Camera-type eye (tissue), 1 donor: ENCODE measurements around the gene ZNF655. TPM values are rescaled to one million over a fixed set of nuclear protein-coding genes. Genes with fewer than 3 reads are reported as not detected.

Experiments
- total RNA-seq: library from RNA; depleted of rRNA; stranded (reverse); fragments of >200 nt; gene quantifications from one replicate; pipeline ENCODE4 v1.2.3, GENCODE V29; 2014

The ZNF655 gene
- 113 TPM for total RNA-seq

DNA sequence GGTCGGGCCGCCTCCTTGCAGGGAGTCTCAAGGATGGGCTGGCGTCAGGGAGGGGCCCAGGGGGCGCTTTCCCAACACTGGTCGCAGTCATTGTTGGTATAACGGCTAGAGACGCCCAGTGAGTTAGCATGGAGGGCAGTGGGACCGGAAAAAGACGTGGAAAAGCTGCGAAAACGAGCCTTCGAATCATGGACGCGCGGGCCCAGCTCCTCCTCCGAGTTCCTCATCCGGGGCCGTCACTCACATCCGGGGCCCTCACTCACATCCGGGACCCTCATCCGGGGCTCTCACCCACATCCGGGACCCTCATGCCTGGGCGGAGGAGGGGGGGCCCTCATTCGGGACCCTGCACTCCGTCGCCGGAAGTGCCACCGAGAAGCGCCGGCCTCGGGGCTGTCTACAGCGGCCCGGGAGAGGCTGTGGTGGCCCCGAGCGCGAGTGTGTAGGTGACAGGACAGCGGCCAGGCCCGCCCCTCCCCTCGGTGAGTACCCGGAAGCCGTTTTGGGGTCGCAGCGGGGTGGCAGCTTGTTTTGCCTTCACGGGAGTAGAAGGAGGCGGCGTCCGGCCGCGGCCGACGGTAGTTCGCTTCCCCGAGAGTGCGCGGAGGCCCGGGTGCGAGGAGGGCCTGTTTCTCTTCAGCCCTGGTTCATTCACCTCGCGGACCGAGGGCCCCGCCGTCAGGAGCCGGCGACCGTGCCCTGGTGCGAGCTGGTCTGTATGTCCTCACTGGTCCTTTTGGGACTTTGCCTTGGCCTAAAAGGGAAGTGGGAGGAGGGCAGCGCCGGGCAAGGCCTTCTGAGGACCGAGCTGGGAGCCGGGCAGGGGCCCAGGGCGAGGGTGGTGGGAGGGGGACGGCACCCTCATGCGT is at the start of gene ZNF655:
Gene ZNF655 (plus strand): TSS at position 337 of the 869 bp plus-strand sequence. CDS start 1,918 bp downstream, outside the sequence.

DNA sequence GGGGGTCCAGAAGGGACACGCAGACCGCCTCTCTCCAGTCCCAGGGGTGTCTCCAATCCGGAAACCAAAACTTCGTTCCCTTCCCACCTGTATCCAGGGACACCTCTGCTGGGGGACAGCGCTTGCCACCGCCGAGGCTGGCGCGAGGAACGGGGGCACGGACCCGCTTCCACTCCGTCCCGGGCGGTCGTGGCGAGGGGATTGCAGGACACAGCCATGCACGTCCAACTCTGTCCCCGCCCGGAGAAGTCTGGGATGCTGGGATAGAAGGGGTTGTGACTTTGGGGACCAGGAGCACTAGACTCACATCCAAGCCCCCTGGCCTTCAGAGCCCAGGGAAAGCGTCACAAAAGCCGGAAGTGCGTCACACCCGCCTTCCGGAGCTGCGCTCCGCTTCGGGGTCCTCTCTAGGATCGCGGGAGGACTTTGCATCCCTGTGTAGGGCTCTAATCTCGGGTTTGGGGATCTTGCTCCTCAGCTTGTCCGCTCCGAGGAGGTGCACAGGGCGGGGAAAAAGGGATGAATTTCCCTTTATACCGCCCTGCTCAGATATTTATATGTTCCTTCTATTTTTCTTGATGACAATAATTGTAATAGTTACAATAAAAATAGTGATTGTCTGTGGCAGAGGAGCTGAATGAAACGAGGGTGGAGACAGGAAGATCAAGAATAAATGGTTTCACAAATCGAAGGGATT is 6.5 kb upstream of the ZNF655 start, which contains the start of gene FAM200A:
Gene FAM200A (minus strand): TSS at position 348 of the 697 bp plus-strand sequence. CDS start 3,707 bp downstream, outside the sequence.

DNA sequence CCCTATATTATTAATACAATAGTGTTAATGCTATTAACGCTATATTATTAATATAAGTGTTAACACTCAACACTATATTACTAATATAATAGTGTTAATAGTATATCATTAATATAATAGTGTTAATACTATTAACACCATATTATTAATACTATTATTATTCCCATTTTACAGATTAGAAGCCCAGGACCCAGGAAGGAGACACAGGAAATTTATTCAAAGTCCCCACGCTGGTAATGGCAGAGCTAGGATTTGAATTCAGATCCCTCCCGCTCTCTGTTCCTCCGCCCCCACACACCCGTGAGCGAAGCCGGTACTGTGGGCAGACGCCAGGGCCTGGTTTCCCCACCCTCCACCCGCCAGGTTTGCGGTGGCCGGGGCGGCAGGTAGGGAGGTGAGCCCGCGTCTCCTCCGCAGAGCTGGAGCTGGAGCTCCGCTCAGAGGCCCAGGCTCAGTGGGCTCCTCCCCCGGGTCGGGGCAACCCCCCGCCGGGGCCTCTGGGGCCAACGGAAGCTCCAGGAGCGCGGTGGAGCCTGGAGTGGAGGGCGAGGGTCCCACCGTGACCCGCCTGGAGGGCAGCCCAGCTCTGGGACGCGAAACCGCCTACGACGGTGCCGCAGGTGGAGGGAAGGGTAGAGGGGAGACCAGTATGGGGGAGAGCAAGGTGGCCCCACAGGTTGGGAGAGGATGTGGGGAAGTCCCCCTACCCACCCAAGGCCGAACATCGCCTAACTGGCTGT is 39.5 kb downstream of the ZNF655 start, which contains the start of gene TMEM225B:
Gene TMEM225B (plus strand): TSS at position 506 of the 740 bp plus-strand sequence. CDS start 6,122 bp downstream, outside the sequence.

DNA sequence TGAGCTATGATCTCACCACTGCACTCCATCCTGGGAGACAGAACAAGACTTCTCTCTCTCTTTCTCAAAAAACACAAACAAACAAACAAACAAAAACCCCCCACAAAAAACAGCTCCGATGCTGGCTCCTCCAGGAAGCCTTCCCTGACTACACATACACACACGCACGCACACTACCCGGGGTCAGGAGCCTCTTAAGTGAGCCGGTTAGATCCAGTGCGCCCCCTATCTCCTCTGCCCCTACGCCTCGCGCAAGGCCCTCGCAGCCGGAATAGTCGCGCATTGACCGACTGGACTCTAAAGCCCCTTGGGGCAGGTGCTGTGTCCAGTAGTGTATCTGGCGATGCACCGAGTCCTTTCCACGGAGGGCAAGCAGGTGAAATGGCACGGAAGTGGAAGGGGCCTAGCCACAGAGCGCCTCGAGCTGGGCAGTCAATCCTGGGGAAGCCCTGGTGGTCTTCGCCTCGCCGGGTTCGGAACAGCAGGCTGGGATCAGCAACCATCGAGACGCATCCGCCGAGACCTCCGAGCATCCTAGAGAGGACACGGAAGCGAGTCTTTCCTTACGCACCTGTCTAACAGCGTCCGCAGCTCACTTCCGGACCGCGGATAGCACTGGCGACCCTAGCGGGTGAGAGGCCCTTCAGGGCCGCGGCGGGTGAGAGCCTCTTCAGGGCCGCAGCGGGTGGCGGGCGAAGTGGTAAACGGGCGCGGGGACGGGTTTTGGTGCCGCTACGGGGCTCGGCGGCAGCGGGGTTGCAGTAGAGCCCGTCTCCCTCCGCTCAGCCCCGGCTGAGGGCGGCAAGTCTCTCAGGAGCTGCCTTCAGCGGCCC is 58.1 kb downstream of the ZNF655 start, which contains the start of gene ZSCAN25:
Gene ZSCAN25 (plus strand): TSS at position 588 of the 833 bp plus-strand sequence. CDS start 2,661 bp downstream, outside the sequence.

Other genes starting within 250 kb of the ZNF655 start
- 74.1 TPM for gene ARPC1A, start 232.7 kb upstream of the ZNF655 start, total RNA-seq
- 41.9 TPM for gene ARPC1B, start 183.9 kb upstream of the ZNF655 start, total RNA-seq
- gene PDAP1, start 150.0 kb upstream of the ZNF655 start, total RNA-seq: 58.3 TPM
- 43.3 TPM for gene BUD31, start 149.7 kb upstream of the ZNF655 start, total RNA-seq
- gene PTCD1, start 119.8 kb upstream of the ZNF655 start, total RNA-seq: 8.8 TPM
- 26.4 TPM for gene CPSF4, start 119.7 kb upstream of the ZNF655 start, total RNA-seq
- gene ATP5MF, start 92.5 kb upstream of the ZNF655 start, total RNA-seq: 513 TPM
- gene ZNF789, start 85.8 kb upstream of the ZNF655 start, total RNA-seq: 32.5 TPM
- gene ZNF394, start 58.4 kb upstream of the ZNF655 start, total RNA-seq: 35.1 TPM
- 19.4 TPM for gene ZKSCAN5, start 54.0 kb upstream of the ZNF655 start, total RNA-seq
- 21.8 TPM for gene FAM200A, start 6.5 kb upstream of the ZNF655 start, total RNA-seq
- gene TMEM225B, start 39.6 kb downstream of the ZNF655 start, total RNA-seq: not detected
- 29.7 TPM for gene ZSCAN25, start 58.3 kb downstream of the ZNF655 start, total RNA-seq
- 4.6 TPM for gene CYP3A5, start 121.4 kb downstream of the ZNF655 start, total RNA-seq
- not detected for gene CYP3A7, start 176.6 kb downstream of the ZNF655 start, total RNA-seq
- not detected for gene CYP3A4, start 225.5 kb downstream of the ZNF655 start, total RNA-seq